Lower leg skin (tissue), 3 donors: ENCODE results near the gene DDI1.

Experiments
- POLR2A ChIP-seq, 2 donors: fragments of 450-650 bp; IDR thresholded peaks; one replicate each; pipeline ENCODE4 v1.6.1; 2016 to 2017; ENCODE audit warnings: antibody characterized with exemption in 2 of 2, mild to moderate bottlenecking in 1 of 2, moderate library complexity in 1 of 2
- TF ChIP-seq, protein P1 (sequence below), 3 donors: fragments of 450-650 bp; IDR thresholded peaks; one replicate each; pipeline ENCODE4 v1.5.1; 2016; ENCODE audit warnings: antibody characterized with exemption in 3 of 3, mild to moderate bottlenecking in 3 of 3, moderate library complexity in 2 of 3

DNA sequence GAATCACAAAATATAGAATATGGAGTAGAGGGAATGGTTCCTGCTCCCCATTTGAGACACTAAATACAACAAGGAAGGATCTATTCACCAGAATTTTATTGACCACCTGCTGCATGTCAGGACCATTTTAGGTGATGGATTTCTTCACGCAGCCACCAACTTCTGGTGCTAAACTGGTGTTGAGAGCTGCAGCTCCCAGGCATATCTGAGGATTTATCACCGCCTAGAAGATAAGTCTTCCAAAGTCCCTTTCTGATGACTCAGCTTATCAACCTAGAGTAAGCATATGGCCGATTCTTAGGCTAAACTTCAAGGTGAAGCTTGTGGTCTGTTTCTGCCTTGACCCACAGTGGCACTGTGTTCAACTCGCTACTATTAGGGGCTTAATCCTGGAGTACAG, 6.7 kb downstream of the DDI1 start:
- TF ChIP-seq, protein P1, sequence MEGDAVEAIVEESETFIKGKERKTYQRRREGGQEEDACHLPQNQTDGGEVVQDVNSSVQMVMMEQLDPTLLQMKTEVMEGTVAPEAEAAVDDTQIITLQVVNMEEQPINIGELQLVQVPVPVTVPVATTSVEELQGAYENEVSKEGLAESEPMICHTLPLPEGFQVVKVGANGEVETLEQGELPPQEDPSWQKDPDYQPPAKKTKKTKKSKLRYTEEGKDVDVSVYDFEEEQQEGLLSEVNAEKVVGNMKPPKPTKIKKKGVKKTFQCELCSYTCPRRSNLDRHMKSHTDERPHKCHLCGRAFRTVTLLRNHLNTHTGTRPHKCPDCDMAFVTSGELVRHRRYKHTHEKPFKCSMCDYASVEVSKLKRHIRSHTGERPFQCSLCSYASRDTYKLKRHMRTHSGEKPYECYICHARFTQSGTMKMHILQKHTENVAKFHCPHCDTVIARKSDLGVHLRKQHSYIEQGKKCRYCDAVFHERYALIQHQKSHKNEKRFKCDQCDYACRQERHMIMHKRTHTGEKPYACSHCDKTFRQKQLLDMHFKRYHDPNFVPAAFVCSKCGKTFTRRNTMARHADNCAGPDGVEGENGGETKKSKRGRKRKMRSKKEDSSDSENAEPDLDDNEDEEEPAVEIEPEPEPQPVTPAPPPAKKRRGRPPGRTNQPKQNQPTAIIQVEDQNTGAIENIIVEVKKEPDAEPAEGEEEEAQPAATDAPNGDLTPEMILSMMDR (IDR thresholded peaks at IDR 0.05), result no peak
- TF ChIP-seq POLR2A (IDR thresholded peaks at IDR 0.05), result no peak
